Transverse colon (tissue), 3 donors: ENCODE measurements around the gene ZNRF3.

Experiments
- EP300 ChIP-seq: sonication (generic); formaldehyde crosslinking; IDR thresholded peaks from one replicate; pipeline ENCODE4 v1.6.1; 2017; ENCODE audit warnings: antibody characterized with exemption, low read depth
- POLR2A ChIP-seq: fragments of 450-650 bp; IDR thresholded peaks from one replicate; pipeline ENCODE4 v1.6.1; 2016; ENCODE audit warnings: antibody characterized with exemption, mild to moderate bottlenecking, moderate library complexity
- TF ChIP-seq, protein P1 (sequence below), 5 experiments: fragments of 200-600 bp in 3 of 5; fragments of 450-650 bp in 2 of 5; sonication (generic) in 3 of 5; IDR thresholded peaks; 1 replicate in 2 of 5; 2 replicates in 3 of 5; pipeline ENCODE4 v1.5.1; 2016 to 2017; ENCODE audit warnings: antibody characterized with exemption in 5 of 5, inconsistent platforms in 3 of 5, mild to moderate bottlenecking in 2 of 5, moderate library complexity in 1 of 5

GRCh38 chr22:28896611-28897010 is 13.2 kb downstream of the ZNRF3 start:
- TF ChIP-seq EP300: no peak
- TF ChIP-seq, protein P1, sequence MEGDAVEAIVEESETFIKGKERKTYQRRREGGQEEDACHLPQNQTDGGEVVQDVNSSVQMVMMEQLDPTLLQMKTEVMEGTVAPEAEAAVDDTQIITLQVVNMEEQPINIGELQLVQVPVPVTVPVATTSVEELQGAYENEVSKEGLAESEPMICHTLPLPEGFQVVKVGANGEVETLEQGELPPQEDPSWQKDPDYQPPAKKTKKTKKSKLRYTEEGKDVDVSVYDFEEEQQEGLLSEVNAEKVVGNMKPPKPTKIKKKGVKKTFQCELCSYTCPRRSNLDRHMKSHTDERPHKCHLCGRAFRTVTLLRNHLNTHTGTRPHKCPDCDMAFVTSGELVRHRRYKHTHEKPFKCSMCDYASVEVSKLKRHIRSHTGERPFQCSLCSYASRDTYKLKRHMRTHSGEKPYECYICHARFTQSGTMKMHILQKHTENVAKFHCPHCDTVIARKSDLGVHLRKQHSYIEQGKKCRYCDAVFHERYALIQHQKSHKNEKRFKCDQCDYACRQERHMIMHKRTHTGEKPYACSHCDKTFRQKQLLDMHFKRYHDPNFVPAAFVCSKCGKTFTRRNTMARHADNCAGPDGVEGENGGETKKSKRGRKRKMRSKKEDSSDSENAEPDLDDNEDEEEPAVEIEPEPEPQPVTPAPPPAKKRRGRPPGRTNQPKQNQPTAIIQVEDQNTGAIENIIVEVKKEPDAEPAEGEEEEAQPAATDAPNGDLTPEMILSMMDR (IDR thresholded peaks at IDR 0.05): no peak
- no peak for TF ChIP-seq POLR2A
